BE2C (cell line): ENCODE results near the gene ATF7IP.
A peak's percentile ranks its signal among the peaks of the same experiment; 100 is the strongest.

ENCODE experiments used
- DNase-seq: peaks from one replicate; pipeline ENCODE4 v3.0.0-alpha.2; 2020
- H3K27me3 ChIP-seq: fragments of 250-450 bp; sonication (Bioruptor Pico); 2 replicates; pipeline ENCODE4 v1.5.1; 2020; ENCODE audit warnings: mild to moderate bottlenecking
- H3K36me3 ChIP-seq: fragments of 250-450 bp; sonication (Bioruptor Pico); 2 replicates; pipeline ENCODE4 v1.5.1; 2020; ENCODE audit warnings: mild to moderate bottlenecking
- H3K4me1 ChIP-seq: fragments of 250-450 bp; sonication (Bioruptor Pico); 2 replicates; pipeline ENCODE4 v1.5.1; 2020
- H3K4me3 ChIP-seq: 2 replicates; pipeline ENCODE4 v1.5.1; 2011; ENCODE audit warnings: low read depth, low read length
- H3K9me3 ChIP-seq: fragments of 250-450 bp; sonication (Bioruptor Pico); 2 replicates; pipeline ENCODE4 v1.5.1; 2020
- CTCF ChIP-seq: IDR thresholded peaks from 2 replicates; pipeline ENCODE4 v1.5.1; 2012; ENCODE audit warnings: mild to moderate bottlenecking, low read depth, low read length

Gene ATF7IP

GRCh38 chr12:14390449-14390848 lies 25.0 kb downstream of the ATF7IP start:
- no peaks in the 10 kb centered on the region for H3K27me3 ChIP-seq
- no peaks in the 10 kb centered on the region; the same call in none of the 2 replicates for H3K36me3 ChIP-seq
- no peak for TF ChIP-seq CTCF
- no peak overlapping the region for H3K4me3 ChIP-seq
- DNase-seq = no peak
- H3K4me1 ChIP-seq = peaks cover 3% of the 10 kb centered on the region; the same call in 1 of the 2 replicates
- no peaks in the 10 kb centered on the region for H3K9me3 ChIP-seq

- Histone ChIP-seq H3K9me3 (no peaks in the 10 kb centered on the region), H3K36me3 (no peaks in the 10 kb centered on the region; the same call in 1 of the 2 replicates), H3K4me3 (no peak overlapping the region), H3K4me1 (peaks cover 3% of the 10 kb centered on the region; the same call in 1 of the 2 replicates), H3K27me3 (no peaks in the 10 kb centered on the region)
- TF ChIP-seq CTCF = no peak
- DNase-seq = no peak
Measured at GRCh38 chr12:14390870-14391530, 25.5 kb downstream of the ATF7IP start.

- Histone ChIP-seq H3K36me3 (no peaks in the 10 kb centered on the region), H3K27me3 (no peaks in the 10 kb centered on the region), H3K9me3 (no peaks in the 10 kb centered on the region), H3K4me3 (no peak overlapping the region), H3K4me1 (peaks cover 3% of the 10 kb centered on the region; the same call in 1 of the 2 replicates)
- no peak for TF ChIP-seq CTCF
- DNase-seq = no peak
Measured at GRCh38 chr12:14393751-14394150, 28.3 kb downstream of the ATF7IP start.

- Histone ChIP-seq H3K36me3 (no peaks in the 10 kb centered on the region), H3K27me3 (no peaks in the 10 kb centered on the region), H3K4me1 (peaks cover 3% of the 10 kb centered on the region; the same call in 1 of the 2 replicates), H3K4me3 (no peak overlapping the region), H3K9me3 (no peaks in the 10 kb centered on the region)
- TF ChIP-seq CTCF = no peak
- peak; percentile 34 for DNase-seq
Measured at GRCh38 chr12:14394317-14395073, 29.0 kb downstream of the ATF7IP start.

GRCh38 chr12:14395074-14395778 lies 29.7 kb downstream of the ATF7IP start:
- Histone ChIP-seq H3K27me3 (no peaks in the 10 kb centered on the region), H3K4me1 (peaks cover 3% of the 10 kb centered on the region; the same call in 1 of the 2 replicates), H3K9me3 (no peaks in the 10 kb centered on the region), H3K4me3 (no peak overlapping the region), H3K36me3 (no peaks in the 10 kb centered on the region)
- no peak for TF ChIP-seq CTCF
- DNase-seq = no peak
